ENCODE measurements around the gene GPATCH4.
"Not testable (repeated sequence)": the region's sequence is repeated elsewhere in the genome, so short reads cannot be mapped to it uniquely, and the experiment has no call there.

The GPATCH4 gene

DNA sequence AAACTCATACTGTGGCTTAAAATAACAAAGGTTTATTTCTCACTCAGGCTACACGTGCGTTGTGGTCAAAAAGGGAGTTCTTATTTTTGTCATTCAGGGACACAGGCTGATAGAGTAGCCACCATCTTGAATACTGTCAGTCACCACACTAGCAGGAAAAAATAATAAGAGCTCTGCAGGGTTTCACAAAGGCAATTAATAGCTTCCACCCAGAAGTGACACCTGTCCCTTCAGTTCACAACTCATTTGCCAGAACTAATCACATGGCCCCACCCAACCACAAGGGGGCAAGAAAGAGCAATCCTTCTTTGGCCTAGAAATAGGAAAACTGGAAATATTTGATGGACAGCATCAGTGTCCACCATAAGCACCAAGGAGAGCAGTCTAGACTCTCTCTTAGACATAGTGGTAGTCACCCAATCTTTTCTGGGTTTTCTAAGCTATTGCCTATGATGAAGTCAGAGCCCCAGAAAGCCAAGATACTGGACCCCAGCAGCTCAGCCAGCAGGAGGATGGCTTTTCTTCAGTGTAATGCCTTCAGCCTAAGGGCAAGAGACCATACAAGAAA is 26.1 kb upstream of the GPATCH4 start:
- DNase-seq (ENCODE audit: low spot score) = no peak

DNA sequence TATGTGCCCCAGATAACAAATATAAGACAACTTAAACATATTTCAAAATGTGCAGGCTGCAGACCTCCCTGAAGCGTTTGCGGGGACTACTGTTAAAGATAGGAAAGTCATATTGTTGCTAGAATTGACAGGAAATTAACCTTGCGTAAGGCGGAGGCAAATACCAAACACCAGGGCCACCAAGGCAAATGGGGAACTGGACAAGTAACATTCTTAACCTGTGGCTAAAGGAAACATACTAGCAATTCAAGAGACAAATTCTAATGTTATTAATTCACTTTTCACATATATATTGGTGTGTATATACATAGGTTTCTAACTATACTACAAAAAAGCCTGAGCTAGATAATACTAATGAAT is 24.8 kb upstream of the GPATCH4 start:
- no peak for DNase-seq (ENCODE audit: low spot score)

DNA sequence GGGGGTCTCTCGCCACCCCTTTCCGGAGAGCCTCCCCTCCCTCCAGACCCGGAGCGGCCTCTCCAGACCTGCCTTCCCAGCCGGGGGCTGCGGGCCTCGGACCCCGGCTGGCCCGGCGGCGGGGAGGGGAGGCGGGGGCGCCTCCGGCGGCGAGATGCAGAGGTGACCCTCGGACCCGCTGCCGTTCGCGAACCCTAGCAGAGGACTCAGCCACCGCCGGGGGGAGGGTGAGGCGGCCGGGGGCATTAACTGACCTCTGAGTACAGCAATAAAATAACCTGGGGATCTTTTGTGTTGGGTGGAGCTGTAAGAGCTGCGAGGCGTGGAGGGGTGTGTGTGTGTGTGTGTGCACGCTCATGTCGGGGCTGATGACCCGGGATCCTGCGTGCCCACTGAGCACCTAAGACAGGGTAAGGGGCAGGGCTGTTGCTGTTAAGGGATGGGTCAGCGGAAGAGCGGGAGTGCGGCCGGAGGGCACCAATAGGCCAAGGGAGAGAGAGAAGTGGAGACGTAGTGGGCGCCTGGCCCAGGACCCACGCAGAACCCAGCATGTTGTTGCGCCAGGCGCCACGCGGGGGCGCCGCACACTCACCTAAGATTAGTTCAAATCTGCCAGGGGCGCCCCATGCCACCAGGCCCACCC is 24.3 kb upstream of the GPATCH4 start:
- DNase-seq (ENCODE audit: low spot score) = peak; percentile 77

DNA sequence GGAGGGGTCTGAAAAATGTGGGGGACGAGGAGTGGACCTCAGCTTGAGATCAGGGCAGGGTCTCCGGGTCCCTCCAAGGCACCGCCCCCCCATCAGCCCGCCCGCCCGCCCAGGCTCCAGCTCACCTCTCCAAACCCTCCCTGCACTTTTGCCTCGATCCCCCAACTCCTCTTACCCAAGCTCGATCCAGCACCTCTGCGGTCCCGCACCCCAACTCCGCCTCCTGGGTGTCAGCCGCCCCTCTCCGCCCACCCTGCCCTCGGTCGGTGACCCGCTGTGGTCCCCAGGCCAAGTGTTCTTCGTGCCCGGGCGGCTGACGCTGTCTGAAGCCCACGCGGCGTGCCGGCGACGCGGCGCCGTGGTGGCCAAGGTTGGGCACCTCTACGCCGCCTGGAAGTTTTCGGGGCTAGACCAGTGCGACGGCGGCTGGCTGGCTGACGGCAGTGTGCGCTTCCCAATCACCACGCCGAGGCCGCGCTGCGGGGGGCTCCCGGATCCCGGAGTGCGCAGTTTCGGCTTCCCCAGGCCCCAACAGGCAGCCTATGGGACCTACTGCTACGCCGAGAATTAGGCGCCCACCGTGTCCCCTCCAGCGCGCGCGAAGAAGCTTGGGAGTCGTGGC is 23.6 kb upstream of the GPATCH4 start:
- DNase-seq (ENCODE audit: low spot score) = no peak

DNA sequence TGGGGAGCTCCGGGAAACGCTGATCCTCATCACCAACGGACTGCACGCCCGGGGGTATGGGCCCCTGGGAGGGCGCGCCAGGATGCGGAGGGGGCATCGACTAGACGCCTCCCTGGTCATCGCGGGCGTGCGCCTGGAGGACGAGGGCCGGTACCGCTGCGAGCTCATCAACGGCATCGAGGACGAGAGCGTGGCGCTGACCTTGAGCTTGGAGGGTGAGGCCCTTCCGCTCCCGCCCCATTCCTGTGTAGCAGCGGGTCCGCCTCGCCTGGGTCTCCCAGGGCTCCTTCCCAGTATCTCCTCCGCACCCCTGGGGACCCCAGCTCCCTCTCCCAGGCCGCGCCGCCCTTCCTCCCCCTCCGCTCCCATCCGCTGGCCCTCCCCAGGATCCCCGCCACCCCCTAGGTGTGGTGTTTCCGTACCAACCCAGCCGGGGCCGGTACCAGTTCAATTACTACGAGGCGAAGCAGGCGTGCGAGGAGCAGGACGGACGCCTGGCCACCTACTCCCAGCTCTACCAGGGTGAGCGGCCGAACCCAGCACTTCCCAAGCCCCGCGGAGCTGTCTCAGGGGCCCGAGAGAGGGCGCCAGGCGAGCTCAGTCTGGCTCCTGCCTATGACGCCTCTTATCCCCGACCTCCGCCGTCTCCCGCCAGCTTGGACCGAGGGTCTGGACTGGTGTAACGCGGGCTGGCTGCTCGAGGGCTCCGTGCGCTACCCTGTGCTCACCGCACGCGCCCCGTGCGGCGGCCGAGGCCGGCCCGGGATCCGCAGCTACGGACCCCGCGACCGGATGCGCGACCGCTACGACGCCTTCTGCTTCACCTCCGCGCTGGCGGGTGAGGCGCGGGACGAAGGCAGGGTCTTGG is 22.9 kb upstream of the GPATCH4 start:
- DNase-seq (ENCODE audit: low spot score) = no peak

DNA sequence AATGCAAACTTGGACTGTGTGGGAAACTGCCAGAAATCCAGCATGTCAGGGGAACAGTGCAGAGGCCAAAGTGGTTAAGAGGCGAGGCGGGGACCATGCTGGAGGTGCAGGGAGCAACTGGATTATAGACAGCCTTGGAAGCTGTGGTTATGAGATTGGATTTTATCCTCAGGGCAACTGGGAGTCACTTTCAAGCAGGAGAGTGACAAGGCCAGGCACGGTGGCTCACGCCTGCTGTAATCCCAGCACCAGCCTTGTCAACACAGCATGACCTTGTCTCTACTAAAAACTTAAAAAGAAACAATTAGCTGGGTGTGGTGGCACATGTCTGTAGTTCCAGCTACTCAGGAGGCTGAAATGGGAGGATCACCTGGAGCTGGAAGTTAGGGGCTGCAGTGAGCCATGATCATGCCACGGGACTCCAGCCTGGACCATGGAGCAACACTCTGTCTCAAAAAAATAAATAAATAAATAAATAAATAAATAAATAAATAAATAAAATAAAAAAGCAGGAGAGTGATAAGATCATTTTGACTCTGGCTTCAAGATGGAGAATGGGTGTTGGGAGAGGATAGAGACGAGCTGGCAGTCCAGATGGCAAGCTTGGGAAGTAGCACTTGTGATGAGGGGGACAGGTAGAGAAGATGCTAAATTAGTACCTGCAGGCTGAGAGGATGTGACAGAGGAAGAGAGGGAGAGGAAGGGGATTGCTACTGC is 21.5 kb upstream of the GPATCH4 start:
- DNase-seq (ENCODE audit: low spot score) = no peak

DNA sequence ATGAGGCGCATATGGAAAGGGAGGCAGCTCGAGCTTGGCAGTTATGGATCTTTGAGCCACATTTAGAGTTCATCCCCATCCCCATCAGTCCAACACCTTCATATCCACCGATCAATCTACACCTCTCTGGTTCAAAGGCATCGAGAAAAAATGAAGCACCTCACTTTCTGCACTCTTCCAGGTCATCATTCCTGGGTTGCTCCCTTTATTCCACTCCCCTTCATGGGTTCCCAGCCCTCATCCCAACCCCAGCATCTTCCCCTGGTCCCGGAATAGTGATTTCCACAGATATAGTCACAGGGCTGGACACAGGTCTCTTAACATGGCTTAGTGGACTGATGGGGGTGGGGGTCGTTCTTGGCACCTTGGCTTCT is 18.3 kb upstream of the GPATCH4 start:
- DNase-seq (ENCODE audit: low spot score) = no peak

DNA sequence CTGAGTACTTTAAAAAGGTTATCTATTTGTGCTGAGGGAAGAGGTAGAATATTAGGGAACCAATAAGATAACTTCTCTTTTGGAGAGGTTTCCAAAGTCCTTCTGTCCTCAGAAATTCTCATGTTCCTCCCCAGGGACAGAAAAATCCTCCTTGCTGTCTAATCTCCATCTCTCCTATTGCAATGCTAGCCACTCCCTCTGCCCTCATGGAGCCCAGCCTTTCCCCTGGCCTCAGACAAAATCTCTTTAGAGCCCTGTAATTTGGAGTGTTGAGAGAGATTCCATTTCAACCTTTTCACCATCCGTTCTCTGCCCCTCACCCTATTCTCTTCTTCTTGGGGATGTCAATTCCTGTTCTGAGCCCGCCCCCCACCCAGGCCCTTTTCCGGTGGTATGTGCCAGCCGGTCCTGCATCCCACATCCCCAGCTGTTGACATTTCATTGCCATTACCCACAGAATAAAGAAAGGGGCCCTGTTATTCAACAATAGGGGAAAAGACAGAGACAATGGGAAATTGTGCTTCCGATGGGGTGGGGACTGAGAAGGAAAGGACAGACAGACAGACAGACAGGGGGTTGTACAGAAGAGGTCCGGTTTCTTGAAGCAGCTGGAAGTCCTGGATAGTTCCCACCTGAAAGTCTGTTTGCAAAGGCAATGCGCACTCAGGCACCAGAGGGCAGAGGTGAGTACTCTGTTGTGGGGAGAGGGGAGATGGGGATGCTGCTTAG is 17.7 kb upstream of the GPATCH4 start, which contains the start of gene HAPLN2:
TSS of gene HAPLN2 (plus strand) at position 563 of the 729 bp plus-strand sequence. CDS start 4,076 bp downstream, outside the sequence.
- DNase-seq (ENCODE audit: low spot score) = peak; percentile 77

DNA sequence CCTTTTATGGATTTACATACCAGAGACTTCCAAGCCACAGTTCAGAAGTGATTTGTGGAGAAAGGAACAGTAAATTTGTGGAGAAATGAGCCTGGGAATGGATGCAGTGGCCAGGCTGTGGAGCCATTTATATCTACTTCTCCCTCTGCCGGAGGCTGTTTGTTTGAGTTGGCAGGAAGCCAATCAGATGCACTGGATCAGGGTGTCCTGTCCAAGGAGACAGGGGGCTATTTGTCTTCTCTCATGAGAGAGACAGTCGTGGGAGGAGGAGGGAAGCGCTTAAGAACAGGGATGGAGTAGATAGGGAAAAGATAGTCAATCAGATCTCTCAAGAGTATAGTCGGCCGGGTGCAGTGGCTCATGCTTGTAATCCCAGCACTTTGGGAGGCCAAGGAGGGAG is 15.2 kb upstream of the GPATCH4 start:
- peak; percentile 93 for DNase-seq (ENCODE audit: low spot score)

DNA sequence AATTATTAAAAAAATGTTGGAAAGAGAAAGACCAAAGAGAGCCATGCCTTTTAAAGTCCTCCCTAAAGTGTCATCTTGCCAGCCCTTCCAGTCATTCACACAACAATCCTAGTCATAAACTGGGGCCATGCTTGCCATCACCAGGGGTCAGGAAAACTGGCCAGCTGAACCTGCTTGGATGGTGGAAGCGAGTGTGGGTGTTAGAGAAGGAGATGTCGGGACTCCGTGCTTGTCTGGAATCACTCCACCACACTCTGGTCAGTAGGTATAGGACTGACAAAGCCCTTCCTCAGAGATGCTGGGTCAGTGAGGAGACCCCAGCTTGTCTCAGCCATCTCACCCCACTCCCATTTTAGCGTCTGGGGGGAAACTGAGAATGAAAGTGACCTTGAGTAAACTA is 14.7 kb upstream of the GPATCH4 start:
- DNase-seq (ENCODE audit: low spot score) = no peak

DNA sequence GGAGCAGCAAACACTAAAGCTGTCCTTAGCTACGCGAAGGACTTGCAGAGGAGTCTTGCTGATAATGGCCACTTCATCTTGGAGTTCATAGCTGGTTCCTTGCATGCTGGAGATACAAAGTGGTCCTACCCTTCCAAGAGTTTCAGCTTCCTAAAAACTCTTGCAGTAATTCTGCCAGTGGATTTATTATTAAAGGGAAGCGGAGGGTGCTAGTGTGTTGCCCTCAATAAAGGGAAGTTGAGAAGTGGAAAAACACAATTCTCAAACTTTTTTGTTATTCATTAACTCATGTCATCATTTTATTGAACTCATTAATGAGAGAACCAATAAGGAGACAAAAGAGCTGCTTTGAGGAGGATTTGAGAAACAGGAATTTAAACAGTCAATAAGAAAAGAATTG is 11.4 kb upstream of the GPATCH4 start:
- DNase-seq (ENCODE audit: low spot score) = no peak

DNA sequence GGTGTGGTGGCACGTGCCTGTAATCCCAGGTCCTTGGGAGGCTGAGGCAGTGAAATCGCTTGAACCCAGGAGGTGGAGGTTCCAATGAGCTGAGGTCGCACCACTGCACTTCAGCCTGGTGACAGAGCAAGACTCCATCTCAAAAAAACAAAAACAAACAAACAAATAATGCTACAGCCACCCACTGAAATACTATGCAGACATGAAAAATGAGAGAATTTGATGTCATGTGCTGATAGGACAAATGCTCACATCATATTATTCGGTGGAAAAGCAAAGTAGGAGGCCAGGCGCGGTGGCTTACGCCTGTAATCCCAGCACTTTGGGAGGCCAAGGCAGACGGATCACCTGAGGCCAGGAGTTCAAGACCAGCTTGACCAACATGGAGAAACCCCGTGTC is 8.8 kb upstream of the GPATCH4 start:
- DNase-seq (ENCODE audit: low spot score) = not testable (repeated sequence)

DNA sequence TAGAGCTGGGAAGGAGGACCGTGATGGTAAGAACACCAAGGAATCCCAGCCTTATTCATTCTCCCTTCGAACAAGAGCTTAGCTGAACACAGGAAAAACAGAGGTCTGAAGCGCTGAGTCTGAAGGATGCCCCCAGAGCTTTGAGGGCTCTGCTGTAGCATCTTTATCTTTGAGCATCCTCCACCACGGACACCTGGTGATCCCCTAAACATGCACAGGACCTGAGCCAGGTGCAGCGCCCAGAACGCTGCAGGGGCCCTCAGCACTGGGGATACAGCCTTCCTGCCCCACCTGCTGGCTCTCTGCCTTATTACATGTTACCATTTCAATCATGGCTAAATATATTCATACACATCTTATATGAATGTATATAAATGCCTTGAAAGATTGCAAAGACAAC is 7.7 kb upstream of the GPATCH4 start:
- DNase-seq (ENCODE audit: low spot score) = no peak

DNA sequence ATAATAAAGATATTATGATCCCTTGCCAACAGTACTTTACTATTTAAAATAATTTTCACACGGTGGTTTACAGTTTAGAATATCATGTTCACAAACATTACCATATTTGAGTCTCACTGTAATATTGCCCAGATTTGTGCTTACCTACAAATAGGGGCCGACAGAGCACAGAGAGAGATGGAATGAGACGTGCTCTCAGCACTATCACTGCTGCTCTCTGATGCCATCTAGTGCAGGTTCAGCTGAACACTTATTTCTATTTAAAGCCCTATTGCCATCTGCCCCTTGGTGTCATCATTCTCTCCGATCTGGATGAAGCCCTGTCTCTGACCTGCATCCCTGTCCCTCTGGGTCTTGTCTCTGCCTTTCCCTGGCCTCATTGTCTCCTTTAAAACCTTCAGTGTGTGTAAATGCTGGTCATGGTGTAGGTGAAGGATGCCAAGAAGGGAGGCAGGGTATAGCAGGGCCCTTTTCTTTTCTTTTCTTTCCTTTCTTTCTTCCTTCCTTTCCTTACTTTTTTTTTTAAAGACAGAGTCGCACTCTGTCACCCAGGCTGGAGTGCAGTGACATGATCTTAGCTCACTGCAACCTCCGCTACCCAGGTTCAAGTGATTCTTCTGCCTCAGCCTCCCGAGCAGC is 6.9 kb upstream of the GPATCH4 start:
- DNase-seq (ENCODE audit: low spot score) = peak; percentile 95

DNA sequence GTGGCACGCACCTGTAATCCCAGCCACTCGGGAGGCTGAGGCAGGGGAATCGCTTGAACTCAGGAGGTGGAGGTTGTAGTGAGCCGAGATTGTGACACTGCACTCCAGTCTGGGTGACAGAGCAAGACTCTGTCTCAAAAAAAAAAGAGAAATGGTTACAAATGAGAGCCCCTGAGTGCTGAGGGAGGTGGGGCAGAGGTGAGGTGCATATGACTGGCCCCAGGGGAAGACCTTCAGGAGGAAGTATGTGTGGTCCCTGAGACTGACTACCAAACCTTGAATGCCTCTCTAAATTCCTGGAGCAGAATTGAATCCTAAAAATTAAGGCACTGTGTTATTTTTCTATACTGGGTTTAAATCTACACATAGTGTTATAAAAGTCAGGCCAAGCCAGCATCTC is 6.1 kb upstream of the GPATCH4 start:
- DNase-seq (ENCODE audit: low spot score) = not testable (repeated sequence)

DNA sequence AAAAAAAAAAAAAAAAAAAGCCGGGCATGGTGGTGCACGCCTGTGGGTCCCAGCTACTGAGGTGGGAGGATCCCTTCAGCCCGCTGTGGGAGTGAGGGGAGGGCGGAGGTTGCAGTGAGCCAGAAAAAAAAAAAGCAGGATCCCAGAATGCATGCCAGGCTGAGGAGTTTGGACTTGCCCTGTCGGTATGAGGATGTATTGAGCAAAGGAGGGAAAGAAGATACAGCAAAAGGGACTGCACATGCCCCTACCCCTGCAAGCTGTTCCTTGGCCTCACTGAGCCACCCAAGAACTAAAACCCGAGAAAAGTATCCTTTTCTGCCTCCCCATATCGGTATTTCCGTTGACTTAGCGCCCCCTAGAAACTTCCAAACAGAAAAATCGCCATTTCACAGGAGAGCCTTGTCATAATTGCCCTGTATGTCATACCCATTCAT is 1.3 kb upstream of the GPATCH4 start:
- DNase-seq (ENCODE audit: low spot score) = no peak

DNA sequence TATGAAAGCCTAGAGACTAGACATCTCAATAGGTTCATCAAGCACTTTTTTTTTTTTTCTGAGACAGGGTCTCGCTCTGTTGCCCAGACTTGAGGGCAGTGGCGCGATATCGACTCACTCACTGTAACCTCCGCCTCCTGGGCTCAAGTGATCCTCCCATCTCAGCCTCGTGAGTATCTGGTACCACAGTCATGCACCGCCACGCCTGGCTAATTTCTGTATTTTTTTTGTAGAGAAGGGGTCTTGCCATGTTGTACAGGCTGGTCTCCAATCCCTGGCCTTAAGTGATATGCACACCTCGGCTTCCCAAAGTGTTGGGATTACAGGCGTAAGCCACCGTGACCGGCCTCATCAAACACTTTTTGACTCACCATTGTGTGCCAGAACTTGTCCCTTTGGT is 613 bp upstream of the GPATCH4 start:
- DNase-seq (ENCODE audit: low spot score) = no peak

DNA sequence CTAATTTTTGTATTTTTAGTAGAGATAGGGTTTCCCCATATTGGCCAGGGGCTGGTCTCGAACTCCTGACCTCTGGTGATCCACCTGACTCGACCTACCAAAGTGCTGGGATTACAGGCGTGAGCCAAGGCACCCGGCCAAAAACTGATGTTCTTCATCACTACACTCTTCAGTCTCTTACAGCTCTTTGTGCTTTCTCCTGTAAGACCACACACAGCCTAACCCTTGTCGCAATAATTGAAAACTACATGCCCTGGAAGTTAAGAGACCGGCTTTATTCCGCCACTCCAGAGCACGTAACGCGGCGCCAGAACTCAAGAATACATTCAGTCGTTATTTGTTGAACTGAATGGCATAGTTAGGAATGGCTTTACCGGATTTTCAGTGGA is 552 bp downstream of the GPATCH4 start:
- DNase-seq (ENCODE audit: low spot score) = no peak

DNA sequence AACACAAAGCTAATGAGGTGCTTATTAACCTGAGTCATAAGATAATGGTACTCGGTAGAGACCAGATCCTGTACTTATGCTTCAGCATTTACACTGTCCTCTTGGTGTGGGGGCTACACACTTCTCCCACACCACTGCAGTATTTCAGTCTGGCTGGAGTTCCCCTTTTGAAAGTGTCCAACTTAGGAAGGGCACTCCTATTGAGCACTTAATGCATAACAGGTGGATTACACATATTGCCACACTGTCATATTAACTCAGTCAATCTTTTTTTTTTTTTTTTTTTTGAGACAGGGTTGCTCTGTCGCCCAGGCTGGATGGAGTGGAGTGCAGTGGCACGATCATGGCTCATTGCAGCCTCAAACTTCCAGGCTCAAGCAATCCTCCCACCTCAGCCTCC is 1.5 kb downstream of the GPATCH4 start:
- DNase-seq (ENCODE audit: low spot score) = no peak

DNA sequence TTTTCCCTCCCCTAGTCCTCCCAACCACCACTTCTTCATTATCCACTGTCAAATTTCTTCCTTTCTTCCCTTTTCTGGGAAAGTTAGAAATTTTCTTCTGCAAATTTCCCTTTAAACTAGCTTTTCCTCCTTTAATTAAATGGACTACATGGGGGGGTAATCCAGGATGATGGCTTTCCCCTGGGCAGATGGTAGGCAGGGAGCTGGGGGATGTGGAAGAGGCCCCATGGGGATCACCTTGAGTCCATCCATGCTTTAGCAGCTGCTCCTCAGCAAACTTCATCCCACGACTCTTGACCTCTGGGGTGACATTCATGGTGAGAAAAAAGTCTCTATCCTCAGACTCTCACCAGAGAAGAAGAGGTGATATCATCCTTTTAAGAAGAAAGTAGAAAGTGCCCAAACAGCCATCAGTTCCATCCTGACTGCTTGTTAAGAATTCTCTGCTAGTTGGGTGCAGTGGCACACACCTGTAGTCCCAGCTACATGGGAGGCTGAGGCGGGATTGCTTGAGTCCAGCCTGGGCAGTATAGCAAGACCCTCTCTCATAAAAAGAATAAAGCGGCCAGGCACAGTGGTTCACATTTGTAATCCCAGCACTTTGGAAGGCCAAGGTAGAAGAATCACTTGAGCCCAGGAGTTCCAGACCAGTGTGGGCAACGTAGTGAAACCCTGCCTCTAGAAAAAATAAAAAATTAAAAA is 2.4 kb downstream of the GPATCH4 start:
- no peak for DNase-seq (ENCODE audit: low spot score)
